Measurements from ENCODE around the gene OLFML2B. TPM values are rescaled to one million over a fixed set of nuclear protein-coding genes. Genes with fewer than 3 reads are reported as not detected.

OLFML2B gene
- total and polyA plus RNA-seq, 2 of the 4 experiments (the other 2 are of a cell fraction) = 0.36 to 0.74 TPM

DNA sequence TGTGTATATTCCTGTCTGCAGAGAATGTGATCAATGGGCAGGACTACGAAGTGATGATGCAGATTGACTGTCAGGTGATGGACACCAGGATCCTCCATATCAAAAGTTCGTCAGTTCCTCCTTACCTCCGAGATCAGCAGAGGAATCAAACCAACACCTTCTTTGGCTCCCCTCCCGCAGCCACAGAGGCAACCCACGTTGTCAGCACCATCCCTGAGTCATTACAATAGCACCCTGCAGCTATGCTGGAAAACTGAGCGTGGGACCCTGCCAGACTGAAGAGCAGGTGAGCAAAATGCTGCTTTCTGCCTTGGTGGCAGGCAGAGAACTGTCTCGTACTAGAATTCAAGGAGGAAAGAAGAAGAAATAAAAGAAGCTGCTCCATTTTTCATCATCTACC, 65.2 kb downstream of the OLFML2B start:
- Histone ChIP-seq H4K5ac (ENCODE audit: low read depth, low read length) (no peak overlapping the region), H3K79me1 (ENCODE audit: low read depth in 1 of 2, low read length in 2 of 2) (0 out of 4 replicates have a peak, but pooled peaks cover 0 to 4% of the 10 kb centered on the region in 2 experiments), H4K91ac (ENCODE audit: insufficient read depth, low read depth, low read length) (no peak overlapping the region), H3K14ac (replicated peaks; ENCODE audit: low read depth, low read length) (no peak overlapping the region), H3K23ac (ENCODE audit: low read depth, low read length) (no peak overlapping the region), H2AK5ac (ENCODE audit: low read depth, low read length) (no peak overlapping the region), H3K9me3 (ENCODE audit: control insufficient read depth, insufficient read depth, low read length) (no peaks in the 10 kb centered on the region), H3K4me2 (ENCODE audit: low read depth, low read length) (no peak overlapping the region), H3K9me1 (ENCODE audit: insufficient read depth, low read length) (0 out of 2 replicates have a peak, but pooled peaks cover 3% of the 10 kb centered on the region), H3K36me3 (ENCODE audit: control insufficient read depth, insufficient read depth, low read length) (no peaks in the 10 kb centered on the region; the same call in 1 of the 2 replicates), H3K27me3 (ENCODE audit: control insufficient read depth, insufficient read depth, low read length) (no peaks in the 10 kb centered on the region), H3K4ac (ENCODE audit: low read depth, low read length) (no peak overlapping the region), H3K4me3 (ENCODE audit: insufficient read depth, low read depth, low read length) (no peak overlapping the region), H4K20me1 (ENCODE audit: insufficient read depth, low read length) (no peaks in the 10 kb centered on the region), H2BK120ac (ENCODE audit: low read depth, low read length) (no peak overlapping the region), H2BK20ac (ENCODE audit: low read depth, low read length) (no peak overlapping the region), H2AFZ (replicated peaks; ENCODE audit: low read length, poor library complexity) (no peak overlapping the region), H2AK9ac (replicated peaks; ENCODE audit: low read depth, low read length, poor library complexity) (no peak overlapping the region), H2BK5ac (ENCODE audit: low read depth, low read length, poor library complexity, severe bottlenecking) (no peak overlapping the region), H4K8ac (ENCODE audit: low read depth in 2 of 2, low read length in 2 of 2) (no peak overlapping the region), H3K56ac (ENCODE audit: extremely low read depth, insufficient read depth, low read length) (no peak overlapping the region), H3K9ac (ENCODE audit: low read depth, low read length) (no peak overlapping the region), H3K27ac (ENCODE audit: insufficient read depth, low read length) (no peak overlapping the region), H3K18ac (ENCODE audit: low read depth, low read length) (no peak overlapping the region), H2BK15ac (ENCODE audit: low read depth, low read length) (no peak overlapping the region), H3K4me1 (ENCODE audit: control insufficient read depth, insufficient read depth, low read length) (peaks cover 8% of the 10 kb centered on the region)
- no peak for ATAC-seq (ENCODE audit: low read depth)
- DNase-seq = peak; percentile 51
- POLR2A ChIA-PET (ENCODE audit: unreplicated experiment) = interaction anchor here (0.7 kb wide), 1 partner anchor 693 kb away, joined by 3 read pairs; no protein-coding TSS in a partner anchor
- no TSS peak for BruUV-seq (replicated peaks)
- intact Hi-C loops (cut with micrococcal nuclease) (no loop called here), dilution Hi-C loops (cut with HindIII; ENCODE audit: low sequenced_read_pairs, unreplicated experiment) (no loop called here), in situ Hi-C loops (cut with MboI; ENCODE audit: low sequenced_read_pairs) (no loop called here)
- WGBS, 2 experiments (ENCODE audit: extremely low coverage in 2 of 2, insufficient read length in 1 of 2) = no CpG with 5 or more reads among the region's 7 CpGs
- CTCF ChIA-PET = no interaction called here
- TF ChIP-seq MAZ (IDR thresholded peaks at IDR 0.05; ENCODE audit: borderline replicate concordance, low read depth, low read length) = no peak
- TF ChIP-seq SMC3 (IDR thresholded peaks at IDR 0.05; ENCODE audit: low read depth, low read length) = no peak
- no peak for TF ChIP-seq MXI1 (IDR thresholded peaks at IDR 0.05; ENCODE audit: borderline replicate concordance, low read depth, low read length)
- TF ChIP-seq MAFK (IDR thresholded peaks at IDR 0.05; ENCODE audit: low read depth, low read length) = no peak
- TF ChIP-seq RFX5 (IDR thresholded peaks at IDR 0.05; ENCODE audit: low read depth, low read length) = no peak
- no peak for TF ChIP-seq RAD21 (IDR thresholded peaks at IDR 0.05; ENCODE audit: low read length)
- TF ChIP-seq, protein P1, sequence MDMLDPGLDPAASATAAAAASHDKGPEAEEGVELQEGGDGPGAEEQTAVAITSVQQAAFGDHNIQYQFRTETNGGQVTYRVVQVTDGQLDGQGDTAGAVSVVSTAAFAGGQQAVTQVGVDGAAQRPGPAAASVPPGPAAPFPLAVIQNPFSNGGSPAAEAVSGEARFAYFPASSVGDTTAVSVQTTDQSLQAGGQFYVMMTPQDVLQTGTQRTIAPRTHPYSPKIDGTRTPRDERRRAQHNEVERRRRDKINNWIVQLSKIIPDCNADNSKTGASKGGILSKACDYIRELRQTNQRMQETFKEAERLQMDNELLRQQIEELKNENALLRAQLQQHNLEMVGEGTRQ (IDR thresholded peaks at IDR 0.05; ENCODE audit: low read depth, low read length) = no peak
- no peak for TF ChIP-seq NFE2L2 (IDR thresholded peaks at IDR 0.05; ENCODE audit: low read depth, low read length)
- TF ChIP-seq CHD1 (IDR thresholded peaks at IDR 0.05; ENCODE audit: low read depth, low read length) = no peak
- TF ChIP-seq, protein P2, sequence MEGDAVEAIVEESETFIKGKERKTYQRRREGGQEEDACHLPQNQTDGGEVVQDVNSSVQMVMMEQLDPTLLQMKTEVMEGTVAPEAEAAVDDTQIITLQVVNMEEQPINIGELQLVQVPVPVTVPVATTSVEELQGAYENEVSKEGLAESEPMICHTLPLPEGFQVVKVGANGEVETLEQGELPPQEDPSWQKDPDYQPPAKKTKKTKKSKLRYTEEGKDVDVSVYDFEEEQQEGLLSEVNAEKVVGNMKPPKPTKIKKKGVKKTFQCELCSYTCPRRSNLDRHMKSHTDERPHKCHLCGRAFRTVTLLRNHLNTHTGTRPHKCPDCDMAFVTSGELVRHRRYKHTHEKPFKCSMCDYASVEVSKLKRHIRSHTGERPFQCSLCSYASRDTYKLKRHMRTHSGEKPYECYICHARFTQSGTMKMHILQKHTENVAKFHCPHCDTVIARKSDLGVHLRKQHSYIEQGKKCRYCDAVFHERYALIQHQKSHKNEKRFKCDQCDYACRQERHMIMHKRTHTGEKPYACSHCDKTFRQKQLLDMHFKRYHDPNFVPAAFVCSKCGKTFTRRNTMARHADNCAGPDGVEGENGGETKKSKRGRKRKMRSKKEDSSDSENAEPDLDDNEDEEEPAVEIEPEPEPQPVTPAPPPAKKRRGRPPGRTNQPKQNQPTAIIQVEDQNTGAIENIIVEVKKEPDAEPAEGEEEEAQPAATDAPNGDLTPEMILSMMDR (conservative IDR thresholded peaks at IDR 0.05; ENCODE audit: low read depth, low read length) = no peak
- TF ChIP-seq POLR2A (IDR thresholded peaks at IDR 0.05; ENCODE audit: low read depth, low read length) = no peak
- no peak for TF ChIP-seq FOS (IDR thresholded peaks at IDR 0.05; ENCODE audit: low read depth, low read length)
- no peak for TF ChIP-seq CEBPB (IDR thresholded peaks at IDR 0.05; ENCODE audit: low read depth, low read length)
- no peak for TF ChIP-seq RCOR1 (IDR thresholded peaks at IDR 0.05; ENCODE audit: insufficient replicate concordance, low read length)
- TF ChIP-seq, protein P3, sequence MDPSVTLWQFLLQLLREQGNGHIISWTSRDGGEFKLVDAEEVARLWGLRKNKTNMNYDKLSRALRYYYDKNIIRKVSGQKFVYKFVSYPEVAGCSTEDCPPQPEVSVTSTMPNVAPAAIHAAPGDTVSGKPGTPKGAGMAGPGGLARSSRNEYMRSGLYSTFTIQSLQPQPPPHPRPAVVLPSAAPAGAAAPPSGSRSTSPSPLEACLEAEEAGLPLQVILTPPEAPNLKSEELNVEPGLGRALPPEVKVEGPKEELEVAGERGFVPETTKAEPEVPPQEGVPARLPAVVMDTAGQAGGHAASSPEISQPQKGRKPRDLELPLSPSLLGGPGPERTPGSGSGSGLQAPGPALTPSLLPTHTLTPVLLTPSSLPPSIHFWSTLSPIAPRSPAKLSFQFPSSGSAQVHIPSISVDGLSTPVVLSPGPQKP (IDR thresholded peaks at IDR 0.05; ENCODE audit: borderline replicate concordance, low read depth, low read length) = no peak
- TF ChIP-seq BHLHE40 (IDR thresholded peaks at IDR 0.05; ENCODE audit: low read depth, low read length) = no peak

All from IMR-90 (cell line).